ENCODE results near the gene TLE2.

DNA sequence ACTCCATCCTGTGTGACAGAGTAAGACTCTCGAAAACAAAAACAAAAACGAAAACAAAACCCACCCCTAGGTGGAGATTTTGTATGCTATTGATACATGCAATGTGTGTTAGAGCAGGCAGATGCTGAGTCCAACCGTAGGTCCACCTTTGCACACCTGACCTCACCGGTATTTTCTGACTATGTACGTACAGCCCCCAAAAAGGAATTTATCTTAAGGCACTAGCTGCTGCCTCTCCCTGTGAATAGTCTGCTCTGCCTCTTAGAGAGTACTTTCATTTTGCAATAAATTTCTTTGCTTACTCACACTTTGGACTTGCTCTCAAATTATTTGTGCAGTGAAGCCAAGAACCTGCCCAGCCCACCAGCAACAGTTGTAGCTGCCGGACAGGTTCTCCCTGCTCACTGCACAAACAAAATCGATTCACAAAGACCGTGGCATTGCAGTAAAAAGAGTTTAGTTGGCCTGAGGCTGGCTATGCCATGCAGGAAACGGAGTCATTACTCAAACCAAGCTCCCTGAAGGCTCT, 76.1 kb downstream of the TLE2 start:
- TF ChIP-seq CTCF (IDR thresholded peaks at IDR 0.05; ENCODE audit: low read depth, low read length) (no peak), EZH2phosphoT487 (IDR thresholded peaks at IDR 0.05; ENCODE audit: low read depth) (no peak)

All from OCI-LY3 (cell line).